H9 (cell line): ENCODE measurements around the gene ZMYM2. TPM values are rescaled to one million over a fixed set of nuclear protein-coding genes. Genes with fewer than 3 reads are reported as not detected.

ENCODE experiments used
- DNase-seq: peaks from one replicate; pipeline ENCODE4 v3.0.0-alpha.2; 2017
- H2AFZ ChIP-seq: one replicate; pipeline ENCODE4 v1.6.1; 2013; ENCODE audit warnings: mild to moderate bottlenecking, low read length, control low read depth, moderate library complexity
- H2AK5ac ChIP-seq: 2 replicates; pipeline ENCODE4 v1.6.1; 2013; ENCODE audit warnings: low read length, control low read depth, mixed read lengths; ENCODE audit not compliant: insufficient read length
- H2BK120ac ChIP-seq: one replicate; pipeline ENCODE4 v1.6.1; 2013; ENCODE audit warnings: low read depth, mild to moderate bottlenecking, low read length, control low read depth, inconsistent platforms; ENCODE audit not compliant: poor library complexity, severe bottlenecking
- H2BK12ac ChIP-seq: 2 replicates; pipeline ENCODE4 v1.6.1; 2013; ENCODE audit warnings: low read length, control low read depth, mixed read lengths, low read depth; ENCODE audit not compliant: insufficient read length
- H2BK15ac ChIP-seq: 2 replicates; pipeline ENCODE4 v1.6.1; 2013; ENCODE audit warnings: low read depth, low read length, control low read depth
- H2BK20ac ChIP-seq: one replicate; pipeline ENCODE4 v1.6.1; 2013; ENCODE audit warnings: low read depth, mild to moderate bottlenecking, low read length, control low read depth, inconsistent platforms; ENCODE audit not compliant: poor library complexity, severe bottlenecking
- H2BK5ac ChIP-seq: 2 replicates; pipeline ENCODE4 v1.6.1; 2013; ENCODE audit warnings: low read length, control low read depth, mixed read lengths; ENCODE audit not compliant: insufficient read length
- H3K14ac ChIP-seq: 2 replicates; pipeline ENCODE4 v1.6.1; 2013; ENCODE audit warnings: low read length, control low read depth; ENCODE audit not compliant: insufficient read depth
- H3K18ac ChIP-seq: 2 replicates; pipeline ENCODE4 v1.6.1; 2013; ENCODE audit warnings: low read depth, mild to moderate bottlenecking, mixed read lengths, low read length, control low read depth; ENCODE audit not compliant: insufficient read length
- H3K23ac ChIP-seq: 2 replicates; pipeline ENCODE4 v1.6.1; 2013; ENCODE audit warnings: low read length, control low read depth, mixed read lengths, low read depth; ENCODE audit not compliant: insufficient read length
- H3K23me2 ChIP-seq: 2 replicates; pipeline ENCODE4 v1.6.1; 2013; ENCODE audit warnings: low read depth, mild to moderate bottlenecking, mixed read lengths, low read length, control low read depth; ENCODE audit not compliant: insufficient read length, poor library complexity, severe bottlenecking
- H3K27ac ChIP-seq: 2 replicates; pipeline ENCODE4 v1.5.1; 2013; ENCODE audit warnings: low read length, control low read depth, mixed read lengths, low read depth; ENCODE audit not compliant: insufficient read length
- H3K27me3 ChIP-seq: 2 replicates; pipeline ENCODE4 v1.6.1; 2013; ENCODE audit warnings: low read length, control low read depth, inconsistent platforms; ENCODE audit not compliant: insufficient read depth
- H3K4ac ChIP-seq: 2 replicates; pipeline ENCODE4 v1.6.1; 2013; ENCODE audit warnings: low read depth, mild to moderate bottlenecking, control low read depth, inconsistent platforms, low read length, moderate library complexity
- H3K4me1 ChIP-seq: 2 replicates; pipeline ENCODE4 v1.6.1; 2013; ENCODE audit warnings: low read length, control low read depth, inconsistent platforms; ENCODE audit not compliant: insufficient read depth
- H3K4me2 ChIP-seq: 2 replicates; pipeline ENCODE4 v1.6.1; 2013; ENCODE audit warnings: low read length, control low read depth, mixed read lengths; ENCODE audit not compliant: insufficient read length, insufficient read depth
- H3K56ac ChIP-seq: 2 replicates; pipeline ENCODE4 v1.6.1; 2013; ENCODE audit warnings: low read depth, mild to moderate bottlenecking, mixed read lengths, low read length, control low read depth; ENCODE audit not compliant: insufficient read length
- H3K79me1 ChIP-seq: 2 replicates; pipeline ENCODE4 v1.6.1; 2013; ENCODE audit warnings: low read depth, mild to moderate bottlenecking, moderate library complexity, low read length, control low read depth, inconsistent platforms; ENCODE audit not compliant: insufficient read depth, poor library complexity, severe bottlenecking
- H3K79me2 ChIP-seq: 2 replicates; pipeline ENCODE4 v1.6.1; 2013; ENCODE audit warnings: low read length, control low read depth, inconsistent platforms; ENCODE audit not compliant: insufficient read depth
- H3K9ac ChIP-seq: 2 replicates; pipeline ENCODE4 v1.6.1; 2013; ENCODE audit warnings: low read length, control low read depth, mixed read lengths; ENCODE audit not compliant: insufficient read length; ENCODE audit errors: extremely low read depth
- H3K9me3 ChIP-seq: one replicate; pipeline ENCODE4 v1.6.1; 2013; ENCODE audit warnings: low read depth, low read length, inconsistent platforms; ENCODE audit not compliant: control insufficient read depth
- H3T11ph ChIP-seq: one replicate; pipeline ENCODE4 v1.6.1; 2013; ENCODE audit warnings: mild to moderate bottlenecking, low read length, control low read depth, inconsistent platforms
- H4K20me1 ChIP-seq: one replicate; pipeline ENCODE4 v1.6.1; 2013; ENCODE audit not compliant: control insufficient read depth, insufficient read length, insufficient read depth
- H4K5ac ChIP-seq: 2 replicates; pipeline ENCODE4 v1.6.1; 2013; ENCODE audit warnings: low read depth, mild to moderate bottlenecking, mixed read lengths, low read length, control low read depth; ENCODE audit not compliant: insufficient read length
- H4K8ac ChIP-seq: replicated peaks from 2 replicates; pipeline ENCODE4 v1.6.1; 2013; ENCODE audit warnings: low read length, control low read depth, mixed read lengths, low read depth; ENCODE audit not compliant: insufficient read length
- H4K91ac ChIP-seq: 2 replicates; pipeline ENCODE4 v1.6.1; 2013; ENCODE audit warnings: low read depth, mild to moderate bottlenecking, moderate library complexity, mixed read lengths, low read length, control low read depth; ENCODE audit not compliant: insufficient read length
- H3K27ac Mint-ChIP-seq, 3 experiments: 2 replicates in 2 of 3; 3 replicates in 1 of 3; pipeline ENCODE4 v1.8.0; 2020 to 2021; ENCODE audit warnings: mixed read lengths in 3 of 3, mild to moderate bottlenecking in 1 of 3, moderate library complexity in 1 of 3
- H3K27me3 Mint-ChIP-seq: 2 replicates; pipeline ENCODE4 v1.8.0; 2021; ENCODE audit warnings: low read depth, mild to moderate bottlenecking, moderate library complexity, mixed read lengths
- H3K36me3 Mint-ChIP-seq, 3 experiments: 2 replicates in 2 of 3; 3 replicates in 1 of 3; pipeline ENCODE4 v1.8.0; 2020 to 2021; ENCODE audit warnings: low read depth in 3 of 3, mixed read lengths in 3 of 3; ENCODE audit not compliant: insufficient read depth in 1 of 3
- H3K4me1 Mint-ChIP-seq, 2 experiments: 2 replicates each; pipeline ENCODE4 v1.8.0; 2020; ENCODE audit warnings: mixed read lengths in 2 of 2
- H3K4me3 Mint-ChIP-seq, 2 experiments: 2 replicates in 1 of 2; 3 replicates in 1 of 2; pipeline ENCODE4 v1.8.0; 2020 to 2021; ENCODE audit warnings: mild to moderate bottlenecking in 2 of 2, mixed read lengths in 2 of 2, moderate library complexity in 1 of 2
- H3K9me3 Mint-ChIP-seq, 2 experiments: 2 replicates in 1 of 2; 3 replicates in 1 of 2; pipeline ENCODE4 v1.8.0; 2020; ENCODE audit warnings: mild to moderate bottlenecking in 2 of 2, mixed read lengths in 2 of 2, moderate library complexity in 1 of 2
- CTCF ChIP-seq: fragments of 200-600 bp; sonication (generic); conservative IDR thresholded peaks from 3 replicates; pipeline ENCODE4 v1.8.0; 2021; ENCODE audit warnings: antibody characterized with exemption, mild to moderate bottlenecking
- WGBS: extraction: QIAGEN DNeasy Blood & Tissue Kit; methylation state at CpG from one replicate; pipeline ENCODE4 v1.1.7; 2013; ENCODE audit warnings: missing lambda C conversion rate, low lambda C conversion rate, mixed read lengths; ENCODE audit not compliant: insufficient read length; ENCODE audit errors: extremely low coverage; 5-methylcytosine and 5-hydroxymethylcytosine counted together
- total RNA-seq: library from RNA; stranded (reverse); gene quantifications from 2 replicates; pipeline ENCODE4 v1.2.1, GENCODE V29; 2021

ZMYM2 gene
- total RNA-seq, 1 experiment from 2014 or later = 173 TPM

GRCh38 chr13:20109037-20109436 is 150.5 kb downstream of the ZMYM2 start:
- Histone ChIP-seq H2BK15ac (no peak overlapping the region), H3K79me1 (no peaks in the 10 kb centered on the region), H3K4me2 (no peak overlapping the region), H2BK5ac (no peak overlapping the region), H3K23me2 (peaks cover 2% of the 10 kb centered on the region), H4K91ac (no peak overlapping the region), H3K4ac (no peak overlapping the region), H3K9me3 (no peaks in the 10 kb centered on the region), H3K56ac (no peak overlapping the region), H4K5ac (no peak overlapping the region), H2AFZ (no peak overlapping the region), H3K27ac (no peak overlapping the region), H2BK12ac (no peak overlapping the region), H3K9ac (no peak overlapping the region), H3K27me3 (no peaks in the 10 kb centered on the region), H2AK5ac (no peak overlapping the region), H3K18ac (no peak overlapping the region), H2BK20ac (no peak overlapping the region), H2BK120ac (no peak overlapping the region), H4K8ac (no peak overlapping the region), H3K14ac (no peak overlapping the region), H3K23ac (no peak overlapping the region), H3T11ph (no peak overlapping the region), H3K79me2 (no peaks in the 10 kb centered on the region), H3K4me1 (peaks cover 2% of the 10 kb centered on the region; the same call in 1 of the 2 replicates), H4K20me1 (no peaks in the 10 kb centered on the region)
- Mint-ChIP-seq H3K36me3 (no peaks in the 10 kb centered on the region), H3K27ac (no peak overlapping the region; a peak in 1 of 7 replicates), H3K4me1 (peaks cover 9% of the 10 kb centered on the region in 2 experiments), H3K27me3 (peaks cover 6% of the 10 kb centered on the region), H3K9me3 (no peaks in the 10 kb centered on the region; a peak in 1 of 5 replicates), H3K4me3 (no peak overlapping the region)
- WGBS = no CpG with 5 or more reads among the region's 2 CpGs
- DNase-seq = no peak
- no peak for TF ChIP-seq CTCF
